Naive B cell (primary cell): ENCODE results near the gene NUFIP2. TPM values are rescaled to one million over a fixed set of nuclear protein-coding genes. Genes with fewer than 3 reads are reported as not detected.

Source experiments
- ATAC-seq, 2 donors: fragments of 150-1000 bp; cut with Tn5 transposase; 2 replicates each; pipeline ENCODE4 v1.10.0; 2021; ENCODE audit warnings: low read depth in 2 of 2, mild to moderate bottlenecking in 2 of 2, moderate library complexity in 2 of 2
- DNase-seq: peaks from one replicate; pipeline ENCODE4 v3.0.0; 2022
- H3K27ac Mint-ChIP-seq, 6 donors: one replicate each; pipeline ENCODE4 v1.8.0; 2020 to 2022; ENCODE audit warnings: mild to moderate bottlenecking in 6 of 6, mixed read lengths in 6 of 6, moderate library complexity in 5 of 6, inconsistent platforms in 2 of 6
- H3K27me3 Mint-ChIP-seq, 3 donors: one replicate each; pipeline ENCODE4 v1.8.0; 2021 to 2022; ENCODE audit warnings: mixed read lengths in 3 of 3, mild to moderate bottlenecking in 1 of 3
- H3K36me3 Mint-ChIP-seq, 2 donors: one replicate each; pipeline ENCODE4 v1.8.0; 2020 to 2022; ENCODE audit warnings: mixed read lengths in 2 of 2, inconsistent platforms in 1 of 2, mild to moderate bottlenecking in 1 of 2
- H3K4me1 Mint-ChIP-seq, 3 donors: one replicate each; pipeline ENCODE4 v1.8.0; 2020 to 2022; ENCODE audit warnings: mixed read lengths in 3 of 3, inconsistent platforms in 1 of 3, mild to moderate bottlenecking in 1 of 3, moderate library complexity in 1 of 3
- H3K4me3 Mint-ChIP-seq, 8 donors: one replicate each; pipeline ENCODE4 v1.8.0; 2020 to 2022; ENCODE audit warnings: mild to moderate bottlenecking in 8 of 8, mixed read lengths in 8 of 8, moderate library complexity in 8 of 8, inconsistent platforms in 2 of 8
- H3K9me3 Mint-ChIP-seq, 7 donors: one replicate each; pipeline ENCODE4 v1.8.0; 2020 to 2022; ENCODE audit warnings: mixed read lengths in 7 of 7, mild to moderate bottlenecking in 5 of 7, inconsistent platforms in 2 of 7, moderate library complexity in 1 of 7
- polyA plus RNA-seq, 6 donors: library from polyadenylated mRNA; unstranded; fragments of 300-500 nt; fragmentation: Illumina TruSeq; gene quantifications; one replicate each; pipeline ENCODE4 v1.2.3, GENCODE V29; 2021; ENCODE audit warnings: low read depth in 6 of 6

The NUFIP2 gene
- polyA plus RNA-seq, 6 donors from 2014 or later: 3.1 to 17.3 (median 11.9) TPM

GRCh38 chr17:29256735-29257466, 37.0 kb downstream of the NUFIP2 start:
- peak overlapping the region in 3 of 6 donors; percentile 2 to 33 (median 26) for H3K27ac Mint-ChIP-seq
- H3K4me1 Mint-ChIP-seq: peaks cover 0 to 4% (median 2%) of the 10 kb centered on the region in 3 donors
- DNase-seq (no peak), ATAC-seq (no peak)
- no peaks in the 10 kb centered on the region for H3K27me3 Mint-ChIP-seq
- peaks cover 0 to 12% of the 10 kb centered on the region in 2 donors for H3K36me3 Mint-ChIP-seq
- no peaks in the 10 kb centered on the region for H3K9me3 Mint-ChIP-seq
- H3K4me3 Mint-ChIP-seq: no peak overlapping the region

GRCh38 chr17:29255926-29256522, 37.9 kb downstream of the NUFIP2 start:
- Mint-ChIP-seq H3K27me3 (no peaks in the 10 kb centered on the region), H3K4me3 (no peak overlapping the region), H3K36me3 (peaks cover 0 to 12% of the 10 kb centered on the region in 2 donors), H3K27ac (peak overlapping the region in 2 of 6 donors; percentile 6 to 20), H3K4me1 (peaks cover 3 to 9% (median 6%) of the 10 kb centered on the region in 3 donors), H3K9me3 (no peaks in the 10 kb centered on the region)
- ATAC-seq (no peak), DNase-seq (no peak)

GRCh38 chr17:29253037-29253436, 40.9 kb downstream of the NUFIP2 start:
- no peak for ATAC-seq
- H3K27me3 Mint-ChIP-seq: no peaks in the 10 kb centered on the region
- no peaks in the 10 kb centered on the region for H3K9me3 Mint-ChIP-seq
- peaks cover 3 to 9% (median 6%) of the 10 kb centered on the region in 3 donors for H3K4me1 Mint-ChIP-seq
- H3K27ac Mint-ChIP-seq: no peak overlapping the region
- no peak for DNase-seq
- no peak overlapping the region for H3K4me3 Mint-ChIP-seq
- H3K36me3 Mint-ChIP-seq: peaks cover 0 to 5% of the 10 kb centered on the region in 2 donors

- Mint-ChIP-seq H3K4me3 (no peak overlapping the region), H3K27me3 (no peaks in the 10 kb centered on the region), H3K4me1 (peaks cover 7 to 11% (median 9%) of the 10 kb centered on the region in 3 donors), H3K36me3 (no peaks in the 10 kb centered on the region), H3K9me3 (no peaks in the 10 kb centered on the region), H3K27ac (no peak overlapping the region)
- DNase-seq: no peak
- ATAC-seq: no peak
Observed at GRCh38 chr17:29252101-29252791, 41.7 kb downstream of the NUFIP2 start.

DNA sequence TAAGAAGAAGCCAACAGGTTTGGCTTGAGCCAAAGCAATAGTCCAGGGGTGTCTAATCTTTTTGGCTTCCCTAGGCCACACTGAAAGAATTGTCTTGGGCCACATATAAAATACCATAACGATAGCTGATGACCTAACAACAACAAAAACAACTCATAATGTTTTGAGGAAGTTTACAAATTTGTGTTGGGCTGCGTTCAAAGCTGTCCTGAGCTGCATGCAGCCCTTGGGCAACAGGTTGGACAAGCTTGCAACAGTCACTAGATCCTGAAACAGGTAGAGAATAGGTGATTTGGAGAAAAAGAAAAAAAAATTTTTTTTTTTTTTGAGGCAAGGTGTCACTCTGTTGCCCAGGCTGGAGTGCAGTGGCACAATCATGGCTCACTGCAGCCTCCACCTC, 42.8 kb downstream of the NUFIP2 start:
- no peak overlapping the region for H3K4me3 Mint-ChIP-seq
- no peak for ATAC-seq

GRCh38 chr17:29250666-29251065, 43.3 kb downstream of the NUFIP2 start:
- H3K36me3 Mint-ChIP-seq: no peaks in the 10 kb centered on the region
- no peak overlapping the region for H3K27ac Mint-ChIP-seq
- H3K4me1 Mint-ChIP-seq: peaks cover 9 to 14% (median 13%) of the 10 kb centered on the region in 3 donors
- no peak for ATAC-seq
- H3K9me3 Mint-ChIP-seq: no peaks in the 10 kb centered on the region
- no peak for DNase-seq
- H3K4me3 Mint-ChIP-seq: no peak overlapping the region
- no peaks in the 10 kb centered on the region for H3K27me3 Mint-ChIP-seq

More for the DNA sequence above, 42.8 kb downstream of the NUFIP2 start:
- H3K27me3 Mint-ChIP-seq: no peaks in the 10 kb centered on the region
- no peak for DNase-seq
- H3K27ac Mint-ChIP-seq: no peak overlapping the region
- H3K9me3 Mint-ChIP-seq: no peaks in the 10 kb centered on the region
- no peaks in the 10 kb centered on the region for H3K36me3 Mint-ChIP-seq
- H3K4me1 Mint-ChIP-seq: peaks cover 9 to 14% (median 13%) of the 10 kb centered on the region in 3 donors

- ATAC-seq (no peak), DNase-seq (no peak)
- H3K4me3 Mint-ChIP-seq: no peak overlapping the region
- H3K9me3 Mint-ChIP-seq: no peaks in the 10 kb centered on the region
- peaks cover 9 to 14% (median 13%) of the 10 kb centered on the region in 3 donors for H3K4me1 Mint-ChIP-seq
- H3K27me3 Mint-ChIP-seq: no peaks in the 10 kb centered on the region
- no peak overlapping the region for H3K27ac Mint-ChIP-seq
- no peaks in the 10 kb centered on the region for H3K36me3 Mint-ChIP-seq
Observed at GRCh38 chr17:29248845-29249244, 45.1 kb downstream of the NUFIP2 start.

- Mint-ChIP-seq H3K4me1 (peaks cover 9 to 14% (median 13%) of the 10 kb centered on the region in 3 donors), H3K4me3 (no peak overlapping the region), H3K27me3 (no peaks in the 10 kb centered on the region), H3K27ac (no peak overlapping the region), H3K36me3 (no peaks in the 10 kb centered on the region), H3K9me3 (no peaks in the 10 kb centered on the region)
- no peak for DNase-seq
- no peak for ATAC-seq
Observed at GRCh38 chr17:29247219-29247618, 46.7 kb downstream of the NUFIP2 start.

- Mint-ChIP-seq H3K36me3 (no peaks in the 10 kb centered on the region), H3K27ac (peak within 1 kb of the TSS in 2 of 6 donors; percentile 53 to 61), H3K4me3 (no peak within 1 kb of the TSS), H3K4me1 (peaks cover 7 to 9% (median 7%) of the 10 kb centered on the region in 3 donors), H3K27me3 (no peaks in the 10 kb centered on the region), H3K9me3 (no peaks in the 10 kb centered on the region)
- DNase-seq: no peak
- ATAC-seq: no peak
Observed at GRCh38 chr17:29246628-29247027, 47.3 kb downstream of the NUFIP2 start, which contains the start of gene CRYBA1. Gene CRYBA1 (plus strand): TSS chr17:29246859. CDS start chr17:29246864, 5 bp downstream.

GRCh38 chr17:29245401-29245800, 48.5 kb downstream of the NUFIP2 start:
- Mint-ChIP-seq H3K4me3 (no peak overlapping the region), H3K4me1 (peaks cover 5 to 8% (median 6%) of the 10 kb centered on the region in 3 donors), H3K36me3 (no peaks in the 10 kb centered on the region), H3K27ac (no peak overlapping the region), H3K9me3 (no peaks in the 10 kb centered on the region), H3K27me3 (no peaks in the 10 kb centered on the region)
- DNase-seq (no peak), ATAC-seq (no peak)

GRCh38 chr17:29243792-29244191, 50.2 kb downstream of the NUFIP2 start:
- peaks cover 5 to 8% (median 6%) of the 10 kb centered on the region in 3 donors for H3K4me1 Mint-ChIP-seq
- no peak for ATAC-seq
- no peak overlapping the region for H3K27ac Mint-ChIP-seq
- no peaks in the 10 kb centered on the region for H3K36me3 Mint-ChIP-seq
- no peak for DNase-seq
- no peak overlapping the region for H3K4me3 Mint-ChIP-seq
- H3K27me3 Mint-ChIP-seq: no peaks in the 10 kb centered on the region
- no peaks in the 10 kb centered on the region for H3K9me3 Mint-ChIP-seq

DNA sequence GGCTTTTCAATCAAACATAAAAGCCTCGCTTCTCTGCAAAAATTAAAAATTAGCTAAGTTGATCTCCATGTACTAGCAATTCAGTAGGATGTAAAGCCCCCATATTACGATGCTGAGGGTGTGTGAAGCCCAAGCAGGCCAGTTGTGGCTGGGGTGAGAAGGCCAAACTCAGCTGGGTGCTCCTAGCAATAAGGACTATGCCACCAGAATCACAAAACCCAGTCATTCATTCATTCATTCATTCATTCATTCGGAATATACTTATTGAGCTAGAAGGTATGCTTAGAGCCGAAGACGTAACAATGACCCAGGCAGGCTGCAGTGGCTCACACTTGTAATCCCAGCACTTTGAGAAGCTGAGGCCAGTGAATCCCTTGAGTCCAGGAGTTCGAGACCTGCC, 51.2 kb downstream of the NUFIP2 start:
- Mint-ChIP-seq H3K36me3 (no peaks in the 10 kb centered on the region), H3K4me3 (no peak overlapping the region), H3K9me3 (no peaks in the 10 kb centered on the region), H3K27me3 (no peaks in the 10 kb centered on the region), H3K4me1 (peaks cover 6 to 10% (median 8%) of the 10 kb centered on the region in 3 donors), H3K27ac (peak overlapping the region in 1 of 6 donors; percentile 34)
- no peak for DNase-seq
- no peak for ATAC-seq

GRCh38 chr17:29242051-29242450, 51.9 kb downstream of the NUFIP2 start:
- no peak for ATAC-seq
- Mint-ChIP-seq H3K36me3 (no peaks in the 10 kb centered on the region), H3K4me3 (no peak overlapping the region), H3K27ac (no peak overlapping the region), H3K9me3 (no peaks in the 10 kb centered on the region), H3K27me3 (no peaks in the 10 kb centered on the region), H3K4me1 (peaks cover under 1 to 8% (median 1%) of the 10 kb centered on the region in 3 donors)
- DNase-seq: no peak
